Measurements from ENCODE around the gene GNLY.

DNA sequence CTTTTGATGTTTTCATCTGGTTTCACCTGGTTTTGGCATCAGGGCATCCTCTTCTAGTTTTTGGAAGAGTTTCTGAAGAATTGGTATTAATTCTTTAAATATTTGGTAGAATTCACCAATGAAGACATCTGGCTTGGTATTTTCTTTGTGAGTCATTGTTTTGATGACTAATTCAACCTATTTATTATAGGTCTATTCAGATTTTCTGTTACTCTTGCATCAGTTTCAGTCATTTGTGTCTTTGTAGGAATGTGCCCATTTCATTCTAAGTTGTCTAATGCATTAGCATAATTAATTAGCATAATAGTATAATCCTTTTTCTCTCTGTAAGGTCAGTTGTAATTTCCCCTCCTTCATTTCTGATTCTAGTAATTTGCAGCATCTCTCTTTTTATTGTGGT is 8.0 kb downstream of the GNLY start:
- TF ChIP-seq, protein P1, sequence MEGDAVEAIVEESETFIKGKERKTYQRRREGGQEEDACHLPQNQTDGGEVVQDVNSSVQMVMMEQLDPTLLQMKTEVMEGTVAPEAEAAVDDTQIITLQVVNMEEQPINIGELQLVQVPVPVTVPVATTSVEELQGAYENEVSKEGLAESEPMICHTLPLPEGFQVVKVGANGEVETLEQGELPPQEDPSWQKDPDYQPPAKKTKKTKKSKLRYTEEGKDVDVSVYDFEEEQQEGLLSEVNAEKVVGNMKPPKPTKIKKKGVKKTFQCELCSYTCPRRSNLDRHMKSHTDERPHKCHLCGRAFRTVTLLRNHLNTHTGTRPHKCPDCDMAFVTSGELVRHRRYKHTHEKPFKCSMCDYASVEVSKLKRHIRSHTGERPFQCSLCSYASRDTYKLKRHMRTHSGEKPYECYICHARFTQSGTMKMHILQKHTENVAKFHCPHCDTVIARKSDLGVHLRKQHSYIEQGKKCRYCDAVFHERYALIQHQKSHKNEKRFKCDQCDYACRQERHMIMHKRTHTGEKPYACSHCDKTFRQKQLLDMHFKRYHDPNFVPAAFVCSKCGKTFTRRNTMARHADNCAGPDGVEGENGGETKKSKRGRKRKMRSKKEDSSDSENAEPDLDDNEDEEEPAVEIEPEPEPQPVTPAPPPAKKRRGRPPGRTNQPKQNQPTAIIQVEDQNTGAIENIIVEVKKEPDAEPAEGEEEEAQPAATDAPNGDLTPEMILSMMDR (IDR thresholded peaks at IDR 0.05; ENCODE audit: poor library complexity): no peak
- TF ChIP-seq EZH2phosphoT487 (IDR thresholded peaks at IDR 0.05; ENCODE audit: low read depth, severe bottlenecking, unreplicated experiment): no peak

Data from hepatocyte (in vitro differentiated cells).